GM12891 (cell line): Measurements from ENCODE around the gene MPPED2.

Experiments
- PAX5 ChIP-seq: IDR thresholded peaks from 2 replicates; pipeline ENCODE4 v1.6.1; 2011; ENCODE audit warnings: low read length, moderate library complexity, mild to moderate bottlenecking; ENCODE audit not compliant: insufficient read depth, severe bottlenecking
- POLR2A ChIP-seq: IDR thresholded peaks from 2 replicates; pipeline ENCODE4 v1.6.1; 2011; ENCODE audit warnings: low read depth, low read length, control low read depth
- POLR2AphosphoS5 ChIP-seq: IDR thresholded peaks from 2 replicates; pipeline ENCODE4 v1.6.1; 2011; ENCODE audit warnings: low read depth, low read length, control low read depth
- POU2F2 ChIP-seq: IDR thresholded peaks from 2 replicates; pipeline ENCODE4 v1.6.1; 2011; ENCODE audit warnings: low read depth, mild to moderate bottlenecking, control low read depth, low read length, moderate library complexity
- SPI1 ChIP-seq: IDR thresholded peaks from 2 replicates; pipeline ENCODE4 v1.6.1; 2011; ENCODE audit warnings: low read depth, low read length, control low read depth
- TAF1 ChIP-seq: IDR thresholded peaks from 2 replicates; pipeline ENCODE4 v1.6.1; 2011; ENCODE audit warnings: low read depth, low read length, control low read depth

- no peak for TF ChIP-seq TAF1
- no peak for TF ChIP-seq POLR2A
- TF ChIP-seq POLR2AphosphoS5: no peak
- no peak for TF ChIP-seq SPI1
- TF ChIP-seq POU2F2: no peak
- TF ChIP-seq PAX5: no peak
Observed at GRCh38 chr11:30595934-30596333, 9.8 kb upstream of the MPPED2 start.
